HG03432 (cell line): Measurements from ENCODE around the gene TMTC2.
A peak's percentile ranks its signal among the peaks of the same experiment; 100 is the strongest.
"Not testable (repeated sequence)": the region's sequence is repeated elsewhere in the genome, so short reads cannot be mapped to it uniquely, and the experiment has no call there.

Experiments used
- ATAC-seq: cut with Tn5 transposase; IDR thresholded peaks from one replicate; pipeline ENCODE4 v1.9.1; 2021; ENCODE audit warnings: mild to moderate bottlenecking, moderate library complexity; ENCODE audit not compliant: unreplicated experiment

The TMTC2 gene

GRCh38 chr12:83117926-83118325 lies 431.2 kb downstream of the TMTC2 start:
- ATAC-seq, result not testable (repeated sequence)

- no peak for ATAC-seq
Observed at GRCh38 chr12:83121897-83122622, 435.4 kb downstream of the TMTC2 start.

GRCh38 chr12:83122623-83122934 lies 435.9 kb downstream of the TMTC2 start:
- ATAC-seq, result no peak

GRCh38 chr12:83123039-83123438 lies 436.3 kb downstream of the TMTC2 start:
- ATAC-seq, result no peak

- no peak for ATAC-seq
Observed at GRCh38 chr12:83128540-83128939, 441.8 kb downstream of the TMTC2 start.

- no peak for ATAC-seq
Observed at GRCh38 chr12:83130178-83130577, 443.5 kb downstream of the TMTC2 start.

GRCh38 chr12:83132360-83132759 lies 445.7 kb downstream of the TMTC2 start:
- ATAC-seq, result no peak

GRCh38 chr12:83136411-83136810 lies 449.7 kb downstream of the TMTC2 start:
- no peak for ATAC-seq

- ATAC-seq, result no peak
Observed at GRCh38 chr12:83140135-83140534, 453.4 kb downstream of the TMTC2 start.

- ATAC-seq, result no peak
Observed at GRCh38 chr12:83141460-83141994, 454.8 kb downstream of the TMTC2 start.

GRCh38 chr12:83142914-83143313 lies 456.2 kb downstream of the TMTC2 start:
- ATAC-seq, result no peak

GRCh38 chr12:83143950-83144349 lies 457.2 kb downstream of the TMTC2 start:
- ATAC-seq, result no peak

- no peak for ATAC-seq
Observed at GRCh38 chr12:83145325-83145840, 458.7 kb downstream of the TMTC2 start.

GRCh38 chr12:83147341-83147740 lies 460.6 kb downstream of the TMTC2 start:
- ATAC-seq, result no peak

GRCh38 chr12:83149987-83150386 lies 463.3 kb downstream of the TMTC2 start:
- no peak for ATAC-seq

GRCh38 chr12:83150465-83151189 lies 463.9 kb downstream of the TMTC2 start:
- ATAC-seq, result no peak

- peak; percentile 77 for ATAC-seq
Observed at GRCh38 chr12:83153177-83153576, 466.5 kb downstream of the TMTC2 start.

- no peak for ATAC-seq
Observed at GRCh38 chr12:83156815-83157214, 470.1 kb downstream of the TMTC2 start.

GRCh38 chr12:83157604-83158003 lies 470.9 kb downstream of the TMTC2 start:
- no peak for ATAC-seq

- peak; percentile 73 for ATAC-seq
Observed at GRCh38 chr12:83158613-83159207, 472.0 kb downstream of the TMTC2 start.

- no peak for ATAC-seq
Observed at GRCh38 chr12:83161456-83161855, 474.8 kb downstream of the TMTC2 start.

GRCh38 chr12:83168751-83169150 lies 482.0 kb downstream of the TMTC2 start:
- ATAC-seq, result no peak
